GM23248 (cell line): ENCODE measurements around the gene HDAC4.

Source experiments
- EZH2 ChIP-seq: fragments of 200-600 bp; sonication (generic); IDR thresholded peaks from 2 replicates; pipeline ENCODE4 v1.6.1; 2018; ENCODE audit warnings: antibody characterized with exemption, mild to moderate bottlenecking; ENCODE audit not compliant: insufficient read depth, poor library complexity, severe bottlenecking
- EZH2phosphoT487 ChIP-seq: fragments of 200-600 bp; sonication (generic); IDR thresholded peaks from 2 replicates; pipeline ENCODE4 v1.6.1; 2018; ENCODE audit warnings: antibody characterized with exemption, moderate library complexity, mild to moderate bottlenecking, low read depth; ENCODE audit not compliant: insufficient read depth

DNA sequence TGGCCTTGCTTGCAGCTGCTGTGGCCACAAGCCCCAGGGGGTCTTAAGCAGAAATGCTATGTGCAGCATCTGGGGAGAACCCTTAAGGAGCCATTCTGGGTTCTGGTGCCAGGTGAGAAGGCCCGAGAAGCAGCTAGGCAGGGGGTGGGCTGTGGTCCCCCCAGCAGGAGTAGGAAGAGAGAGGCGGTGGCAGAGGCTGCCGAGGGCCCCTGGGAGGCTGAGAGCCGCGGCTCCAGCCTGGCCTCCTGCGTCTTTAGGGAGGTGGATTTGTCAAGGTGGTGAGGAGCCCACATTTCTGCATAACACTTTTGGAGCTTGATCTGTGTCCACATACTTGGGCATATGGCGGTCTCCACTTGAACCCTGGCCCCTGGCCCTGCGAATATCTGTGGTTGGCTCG, 356.5 kb downstream of the HDAC4 start:
- TF ChIP-seq EZH2: no peak
- no peak for TF ChIP-seq EZH2phosphoT487
